ENCODE data around the gene YKT6.

Gene YKT6

GRCh38 chr7:44195889-44196288 is 4.9 kb upstream of the YKT6 start:
- no peak for TF ChIP-seq BCL11B (tag by site-specific recombination; IDR thresholded peaks at IDR 0.05; ENCODE audit: low read depth)
- no peak for TF ChIP-seq GLIS1 (tag by site-specific recombination; IDR thresholded peaks at IDR 0.05)
- no peak for TF ChIP-seq KLF8 (tag by site-specific recombination; IDR thresholded peaks at IDR 0.05)
- TF ChIP-seq, protein P1, sequence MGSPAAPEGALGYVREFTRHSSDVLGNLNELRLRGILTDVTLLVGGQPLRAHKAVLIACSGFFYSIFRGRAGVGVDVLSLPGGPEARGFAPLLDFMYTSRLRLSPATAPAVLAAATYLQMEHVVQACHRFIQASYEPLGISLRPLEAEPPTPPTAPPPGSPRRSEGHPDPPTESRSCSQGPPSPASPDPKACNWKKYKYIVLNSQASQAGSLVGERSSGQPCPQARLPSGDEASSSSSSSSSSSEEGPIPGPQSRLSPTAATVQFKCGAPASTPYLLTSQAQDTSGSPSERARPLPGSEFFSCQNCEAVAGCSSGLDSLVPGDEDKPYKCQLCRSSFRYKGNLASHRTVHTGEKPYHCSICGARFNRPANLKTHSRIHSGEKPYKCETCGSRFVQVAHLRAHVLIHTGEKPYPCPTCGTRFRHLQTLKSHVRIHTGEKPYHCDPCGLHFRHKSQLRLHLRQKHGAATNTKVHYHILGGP (tag by site-specific recombination; IDR thresholded peaks at IDR 0.05): no peak
- TF ChIP-seq ZNF169 (tag by site-specific recombination; IDR thresholded peaks at IDR 0.05): no peak
- no peak for TF ChIP-seq ZNF324 (tag by site-specific recombination; IDR thresholded peaks at IDR 0.05)
- ChIA-PET POLR2A (interaction anchor here (1.0 kb wide), 1 partner anchor 130 kb away, joined by 3 read pairs; no protein-coding TSS in a partner anchor), CTCF (interaction anchor here (0.7 to 2.8 kb wide), 8 partner anchors 33 to 340 kb away, joined by 3 to 16 read pairs (median 4); no protein-coding TSS in a partner anchor)
- no peaks in the 10 kb centered on the region for H3K9me3 ChIP-seq (ENCODE audit: control insufficient read depth, insufficient read depth, low read depth, low read length)
- H3K4me3 ChIP-seq (ENCODE audit: low read depth, low read length): no peak overlapping the region
- H3K27ac ChIP-seq (ENCODE audit: extremely low read depth, low read depth, low read length): no peak overlapping the region
- H3K4me1 ChIP-seq (ENCODE audit: control insufficient read depth, insufficient read depth, low read length): no peaks in the 10 kb centered on the region
- no peaks in the 10 kb centered on the region for H3K36me3 ChIP-seq (ENCODE audit: control insufficient read depth in 2 of 2, insufficient read depth in 1 of 2, low read length in 2 of 2)

DNA sequence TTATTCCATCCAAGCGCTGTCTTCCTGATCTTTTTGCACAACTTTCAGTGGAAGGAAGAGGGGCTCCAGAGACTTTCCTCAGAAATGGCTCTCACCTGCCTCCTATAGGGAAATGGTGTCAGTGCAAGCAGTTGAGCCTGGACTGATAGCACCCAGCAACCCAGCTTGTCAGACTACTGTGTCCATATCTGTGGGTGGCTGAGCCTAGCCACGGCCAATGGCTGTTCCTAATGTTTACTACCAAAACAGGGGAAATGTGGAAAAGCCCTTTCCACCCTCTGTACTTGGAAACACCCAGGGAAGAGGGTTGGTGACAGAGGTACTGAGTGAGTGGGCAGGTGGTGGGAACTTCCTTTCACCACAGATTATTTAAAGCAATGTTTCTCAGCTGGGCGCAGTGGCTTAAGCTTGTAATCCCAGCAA is 4.3 kb upstream of the YKT6 start:
- POLR2A ChIA-PET: interaction anchor here (1.0 kb wide), 1 partner anchor 130 kb away, joined by 3 read pairs; no protein-coding TSS in a partner anchor
- Histone ChIP-seq H3K27ac (ENCODE audit: extremely low read depth, low read depth, low read length) (no peak overlapping the region), H3K9me3 (ENCODE audit: control insufficient read depth, insufficient read depth, low read depth, low read length) (no peaks in the 10 kb centered on the region), H3K4me3 (ENCODE audit: low read depth, low read length) (no peak overlapping the region), H3K36me3 (ENCODE audit: control insufficient read depth in 2 of 2, insufficient read depth in 1 of 2, low read length in 2 of 2) (no peaks in the 10 kb centered on the region), H3K4me1 (ENCODE audit: control insufficient read depth, insufficient read depth, low read length) (no peaks in the 10 kb centered on the region)
- TF ChIP-seq ZNF654 (tag by site-specific recombination; IDR thresholded peaks at IDR 0.05; ENCODE audit: low read depth) (peak; percentile 52), ZNF202 (tag by site-specific recombination; IDR thresholded peaks at IDR 0.05; ENCODE audit: borderline replicate concordance) (no peak), EGR2 (tag by site-specific recombination; IDR thresholded peaks at IDR 0.05; ENCODE audit: low read depth) (peak; percentile 75), ZNF837 (tag by site-specific recombination; IDR thresholded peaks at IDR 0.05) (no peak), ZNF677 (tag by site-specific recombination; IDR thresholded peaks at IDR 0.05) (no peak), PRDM1 (tag by site-specific recombination; IDR thresholded peaks at IDR 0.05) (peak; percentile 75), ZNF138 (tag by site-specific recombination; IDR thresholded peaks at IDR 0.05; ENCODE audit: borderline replicate concordance) (no peak), ZNF121 (tag by site-specific recombination; IDR thresholded peaks at IDR 0.05) (no peak), ZNF660 (tag by site-specific recombination; IDR thresholded peaks at IDR 0.05) (0 out of 2 replicates have a peak, but pooled peaks have one; percentile 12), ZNF37A (tag by site-specific recombination; IDR thresholded peaks at IDR 0.05) (no peak), ZXDB (tag by site-specific recombination; IDR thresholded peaks at IDR 0.05) (no peak), GLI4 (tag by site-specific recombination; IDR thresholded peaks at IDR 0.05) (no peak), ZNF112 (tag by site-specific recombination; IDR thresholded peaks at IDR 0.05) (no peak), OSR2 (tag by site-specific recombination; IDR thresholded peaks at IDR 0.05) (no peak), ZFHX2 (tag by site-specific recombination; conservative IDR thresholded peaks at IDR 0.05) (peak; percentile 78)
- CTCF ChIA-PET: interaction anchor here (0.8 to 2.8 kb wide), 9 partner anchors 27 to 339 kb away, joined by 3 to 16 read pairs (median 4); no protein-coding TSS in a partner anchor

DNA sequence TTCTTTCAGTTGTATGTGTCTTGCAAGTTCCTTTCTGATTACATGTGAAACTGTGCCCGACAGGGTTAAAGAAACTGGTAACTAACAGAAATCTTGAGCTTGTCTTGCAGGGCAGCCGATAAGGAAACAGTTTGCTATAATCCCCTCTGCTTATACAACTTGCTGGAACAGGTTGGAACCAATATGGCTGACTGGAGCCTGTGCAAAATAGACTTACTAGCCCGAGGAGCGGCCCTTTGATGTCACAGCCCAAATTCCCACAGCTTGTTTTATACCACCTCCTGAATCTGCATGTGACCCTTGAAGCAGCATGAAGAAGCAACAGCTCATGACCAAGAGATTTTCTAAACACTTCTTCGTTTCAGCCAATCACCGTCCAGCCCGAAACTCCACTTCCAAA is 3.3 kb upstream of the YKT6 start:
- H3K4me1 ChIP-seq (ENCODE audit: control insufficient read depth, insufficient read depth, low read length): no peaks in the 10 kb centered on the region
- H3K27ac ChIP-seq (ENCODE audit: extremely low read depth, low read depth, low read length): no peak overlapping the region
- ChIA-PET POLR2A (interaction anchor here (0.8 kb wide), 1 partner anchor 75 kb away, joined by 3 read pairs; the partner anchor contains the start of gene POLD2), CTCF (interaction anchor here (0.6 to 2.8 kb wide), 12 partner anchors 13 to 130 kb away, joined by 3 to 16 read pairs (median 4); no protein-coding TSS in a partner anchor)
- H3K9me3 ChIP-seq (ENCODE audit: control insufficient read depth, insufficient read depth, low read depth, low read length): no peaks in the 10 kb centered on the region
- no peaks in the 10 kb centered on the region for H3K36me3 ChIP-seq (ENCODE audit: control insufficient read depth in 2 of 2, insufficient read depth in 1 of 2, low read length in 2 of 2)
- H3K4me3 ChIP-seq (ENCODE audit: low read depth, low read length): no peak overlapping the region
- TF ChIP-seq ZNF274 (IDR thresholded peaks at IDR 0.05; ENCODE audit: low read length) (no peak), ZNF274 (tag by site-specific recombination; IDR thresholded peaks at IDR 0.05; ENCODE audit: borderline replicate concordance) (no peak), ZFP41 (tag by site-specific recombination; IDR thresholded peaks at IDR 0.05; ENCODE audit: borderline replicate concordance) (no peak)

Data from HEK293 (cell line).